Measurements from ENCODE around the gene ATP1A4. TPM values are rescaled to one million over a fixed set of nuclear protein-coding genes. Genes with fewer than 3 reads are reported as not detected.

ATP1A4 gene
- total and polyA plus RNA-seq, 9 donors = 0.44 to 3.4 (median 1.4) TPM

DNA sequence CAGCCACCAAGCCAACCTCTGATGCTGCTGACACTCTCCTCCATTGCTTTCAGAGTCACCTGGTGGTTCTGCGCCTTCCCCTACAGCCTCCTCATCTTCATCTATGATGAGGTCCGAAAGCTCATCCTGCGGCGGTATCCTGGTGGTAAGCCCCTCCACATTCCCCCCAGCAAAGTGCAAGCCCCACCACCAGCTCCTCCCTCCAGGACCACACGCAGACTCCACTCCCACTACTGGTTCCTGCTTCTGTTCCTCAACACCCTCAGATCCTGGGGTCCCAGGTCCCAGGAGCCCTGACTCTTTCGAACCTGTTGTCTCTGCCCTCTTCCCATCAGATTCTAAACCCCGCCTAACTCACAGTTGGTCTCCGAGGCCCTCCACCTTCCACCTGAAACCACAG lies 11.6 kb upstream of the ATP1A4 start:
- H3K27ac ChIP-seq (ENCODE audit: low read length) = no peak overlapping the region
- H3K4me3 ChIP-seq (ENCODE audit: low read length) = no peak overlapping the region
- WGBS (ENCODE audit: insufficient coverage) = 91% methylated on average over 7 of the region's 8 CpGs
- H3K9me3 ChIP-seq (replicated peaks; ENCODE audit: control insufficient read depth, low read depth, low read length) = no peaks in the 10 kb centered on the region
- no peaks in the 10 kb centered on the region for H3K4me1 ChIP-seq (ENCODE audit: control insufficient read depth, insufficient read depth, low read length)
- H3K27me3 ChIP-seq (ENCODE audit: control insufficient read depth, insufficient read depth, low read length) = no peaks in the 10 kb centered on the region
- DNase-seq = no peak
- H3K36me3 ChIP-seq (ENCODE audit: control insufficient read depth, insufficient read depth, low read length) = peaks cover 53% of the 10 kb centered on the region

DNA sequence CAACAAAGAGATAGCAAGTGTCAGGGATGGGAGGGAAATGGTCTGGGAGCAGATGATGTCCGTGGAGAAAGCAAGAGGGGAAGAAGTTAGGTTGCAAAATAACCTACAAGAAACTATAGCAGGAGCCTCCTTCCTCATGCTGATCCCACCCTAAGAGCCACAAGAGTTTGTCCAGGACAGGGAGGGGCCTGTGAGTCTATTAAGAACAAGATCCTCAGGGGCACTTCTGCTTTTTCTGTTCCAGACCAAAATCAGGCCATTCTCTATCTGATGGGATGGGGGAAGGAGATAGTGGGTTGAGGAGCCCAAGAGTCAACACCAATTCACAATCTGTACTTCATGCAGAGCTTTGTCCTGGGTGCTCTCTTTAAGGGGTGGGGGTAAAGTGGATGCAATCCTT lies 7.7 kb upstream of the ATP1A4 start:
- Histone ChIP-seq H3K36me3 (ENCODE audit: control insufficient read depth, insufficient read depth, low read length) (peaks cover 28% of the 10 kb centered on the region), H3K27ac (ENCODE audit: low read length) (no peak overlapping the region), H3K9me3 (replicated peaks; ENCODE audit: control insufficient read depth, low read depth, low read length) (no peaks in the 10 kb centered on the region), H3K4me3 (ENCODE audit: low read length) (no peak overlapping the region), H3K4me1 (ENCODE audit: control insufficient read depth, insufficient read depth, low read length) (no peaks in the 10 kb centered on the region), H3K27me3 (ENCODE audit: control insufficient read depth, insufficient read depth, low read length) (no peaks in the 10 kb centered on the region)
- DNase-seq = no peak
- WGBS (ENCODE audit: insufficient coverage) = no CpG with 5 or more reads among the region's 1 CpG

DNA sequence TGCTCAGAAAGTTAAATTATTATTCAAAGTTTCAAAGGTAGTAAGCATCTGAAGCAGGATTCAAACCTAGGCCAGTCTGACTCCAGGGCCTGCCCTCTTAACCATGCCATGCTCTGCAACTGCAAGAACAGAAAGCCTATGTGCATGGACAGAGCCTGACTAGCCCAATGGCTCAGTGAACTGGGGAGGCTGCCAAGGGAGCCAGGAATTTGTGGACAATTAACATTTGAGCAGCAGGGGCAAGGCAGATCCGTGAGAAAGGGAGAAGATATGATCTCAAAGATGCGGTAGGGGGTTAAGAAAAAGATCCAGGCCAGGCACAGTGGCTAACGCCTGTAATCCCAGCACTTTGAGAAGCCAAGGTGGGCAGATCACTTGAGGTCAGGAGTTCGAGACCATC lies 6.5 kb upstream of the ATP1A4 start:
- Histone ChIP-seq H3K27ac (ENCODE audit: low read length) (no peak overlapping the region), H3K9me3 (replicated peaks; ENCODE audit: control insufficient read depth, low read depth, low read length) (no peaks in the 10 kb centered on the region)
- DNase-seq = no peak

DNA sequence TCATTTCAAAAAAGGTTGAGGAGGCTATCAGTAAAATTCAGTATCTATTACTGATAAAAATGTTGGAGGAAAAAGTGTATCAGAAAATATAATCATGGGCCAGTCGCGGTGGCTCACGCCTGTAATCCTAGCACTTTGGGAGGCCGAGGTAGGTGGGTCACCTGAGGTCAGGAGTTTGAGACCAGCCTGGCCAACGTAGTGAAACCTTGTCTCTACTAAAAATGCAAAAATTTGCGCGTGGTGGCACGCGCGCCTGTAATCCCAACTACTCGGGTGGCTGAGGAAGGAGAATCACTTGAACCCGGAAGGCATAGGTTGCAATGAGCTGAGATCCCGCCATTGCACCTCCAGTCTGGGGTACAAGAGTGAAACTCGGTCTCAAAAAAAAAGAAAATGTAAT lies 5.3 kb upstream of the ATP1A4 start:
- Histone ChIP-seq H3K4me3 (ENCODE audit: low read length) (no peak overlapping the region), H3K9me3 (replicated peaks; ENCODE audit: control insufficient read depth, low read depth, low read length) (no peaks in the 10 kb centered on the region), H3K36me3 (ENCODE audit: control insufficient read depth, insufficient read depth, low read length) (peaks cover 8% of the 10 kb centered on the region), H3K27me3 (ENCODE audit: control insufficient read depth, insufficient read depth, low read length) (no peaks in the 10 kb centered on the region), H3K4me1 (ENCODE audit: control insufficient read depth, insufficient read depth, low read length) (no peaks in the 10 kb centered on the region), H3K27ac (ENCODE audit: low read length) (no peak overlapping the region)
- no peak for DNase-seq
- WGBS (ENCODE audit: insufficient coverage) = 98% methylated on average over 12 of the region's 14 CpGs

More for the DNA sequence above, 6.5 kb upstream of the ATP1A4 start:
- Histone ChIP-seq H3K4me1 (ENCODE audit: control insufficient read depth, insufficient read depth, low read length) (no peaks in the 10 kb centered on the region), H3K27me3 (ENCODE audit: control insufficient read depth, insufficient read depth, low read length) (no peaks in the 10 kb centered on the region), H3K4me3 (ENCODE audit: low read length) (no peak overlapping the region), H3K36me3 (ENCODE audit: control insufficient read depth, insufficient read depth, low read length) (peaks cover 18% of the 10 kb centered on the region)
- WGBS (ENCODE audit: insufficient coverage) = 59% methylated on average over 4 of the region's 4 CpGs

DNA sequence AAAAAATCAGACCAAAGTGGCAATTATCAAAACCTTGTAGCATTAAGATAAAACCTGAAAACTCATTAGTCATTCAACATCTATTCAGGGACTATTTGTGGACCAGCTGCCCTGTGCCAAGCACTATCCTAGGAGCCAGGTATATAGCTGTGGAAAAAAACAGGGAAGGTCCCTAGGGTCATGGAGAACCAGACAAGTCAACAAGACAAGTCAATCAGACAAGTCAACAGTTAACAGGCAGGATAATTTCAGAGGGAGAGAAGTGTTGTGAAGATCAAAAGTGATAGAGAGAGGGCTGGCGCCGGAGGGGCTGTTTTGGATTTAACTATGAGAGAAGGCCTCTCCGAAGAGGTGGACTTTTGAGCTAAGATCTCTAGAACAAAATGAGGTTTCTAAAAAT lies 3.3 kb upstream of the ATP1A4 start:
- no peak overlapping the region for H3K27ac ChIP-seq (ENCODE audit: low read length)
- no peaks in the 10 kb centered on the region for H3K4me1 ChIP-seq (ENCODE audit: control insufficient read depth, insufficient read depth, low read length)
- no peaks in the 10 kb centered on the region for H3K9me3 ChIP-seq (replicated peaks; ENCODE audit: control insufficient read depth, low read depth, low read length)
- H3K27me3 ChIP-seq (ENCODE audit: control insufficient read depth, insufficient read depth, low read length) = no peaks in the 10 kb centered on the region
- no peak overlapping the region for H3K4me3 ChIP-seq (ENCODE audit: low read length)
- DNase-seq = no peak
- WGBS (ENCODE audit: insufficient coverage) = no CpG with 5 or more reads among the region's 3 CpGs
- no peaks in the 10 kb centered on the region for H3K36me3 ChIP-seq (ENCODE audit: control insufficient read depth, insufficient read depth, low read length)

DNA sequence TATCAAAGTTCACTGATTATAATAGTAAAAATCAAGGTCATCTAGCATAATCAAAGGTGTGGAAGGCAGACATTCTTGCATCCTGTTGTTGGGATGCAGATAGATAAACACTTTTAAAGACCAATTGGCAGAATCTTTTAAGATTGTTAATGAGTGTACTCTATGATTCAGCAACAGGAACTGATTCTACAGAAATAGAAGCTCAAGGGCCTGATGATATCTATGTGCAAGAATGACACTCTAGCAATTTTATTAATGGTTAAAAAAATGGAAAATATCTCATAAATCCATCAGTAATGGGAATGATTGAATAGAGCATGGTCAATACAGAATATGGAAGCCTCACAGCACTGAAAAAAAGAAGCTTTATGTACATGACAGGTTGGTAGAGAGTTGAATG lies 2.2 kb upstream of the ATP1A4 start:
- Histone ChIP-seq H3K9me3 (replicated peaks; ENCODE audit: control insufficient read depth, low read depth, low read length) (no peaks in the 10 kb centered on the region), H3K36me3 (ENCODE audit: control insufficient read depth, insufficient read depth, low read length) (no peaks in the 10 kb centered on the region), H3K27ac (ENCODE audit: low read length) (no peak overlapping the region), H3K4me1 (ENCODE audit: control insufficient read depth, insufficient read depth, low read length) (no peaks in the 10 kb centered on the region), H3K4me3 (ENCODE audit: low read length) (no peak overlapping the region), H3K27me3 (ENCODE audit: control insufficient read depth, insufficient read depth, low read length) (no peaks in the 10 kb centered on the region)
- DNase-seq = no peak

DNA sequence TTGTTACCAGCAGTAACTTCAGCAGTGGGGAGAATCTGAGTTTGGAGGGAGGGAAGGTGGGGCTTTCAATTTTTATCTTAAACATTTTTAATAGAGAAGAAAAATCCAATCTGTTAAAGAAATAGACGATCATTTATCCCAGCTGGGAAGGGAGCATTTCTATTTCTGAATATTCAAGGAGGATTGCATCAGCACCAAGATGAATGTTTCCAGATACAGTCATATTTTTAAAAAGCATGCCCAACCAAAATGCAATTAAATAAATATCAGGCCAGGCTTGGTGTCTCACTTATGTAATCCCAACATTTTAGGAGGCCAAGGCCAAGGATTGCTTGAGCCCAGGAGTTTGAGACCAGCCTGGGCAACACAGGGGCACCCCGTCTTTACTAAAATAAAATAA lies 1.7 kb upstream of the ATP1A4 start:
- peak; percentile 49 for DNase-seq
- WGBS (ENCODE audit: insufficient coverage) = no CpG with 5 or more reads among the region's 2 CpGs
- no peak overlapping the region for H3K4me3 ChIP-seq (ENCODE audit: low read length)
- no peaks in the 10 kb centered on the region for H3K9me3 ChIP-seq (replicated peaks; ENCODE audit: control insufficient read depth, low read depth, low read length)
- no peaks in the 10 kb centered on the region for H3K4me1 ChIP-seq (ENCODE audit: control insufficient read depth, insufficient read depth, low read length)
- no peaks in the 10 kb centered on the region for H3K27me3 ChIP-seq (ENCODE audit: control insufficient read depth, insufficient read depth, low read length)
- no peak overlapping the region for H3K27ac ChIP-seq (ENCODE audit: low read length)
- H3K36me3 ChIP-seq (ENCODE audit: control insufficient read depth, insufficient read depth, low read length) = no peaks in the 10 kb centered on the region

DNA sequence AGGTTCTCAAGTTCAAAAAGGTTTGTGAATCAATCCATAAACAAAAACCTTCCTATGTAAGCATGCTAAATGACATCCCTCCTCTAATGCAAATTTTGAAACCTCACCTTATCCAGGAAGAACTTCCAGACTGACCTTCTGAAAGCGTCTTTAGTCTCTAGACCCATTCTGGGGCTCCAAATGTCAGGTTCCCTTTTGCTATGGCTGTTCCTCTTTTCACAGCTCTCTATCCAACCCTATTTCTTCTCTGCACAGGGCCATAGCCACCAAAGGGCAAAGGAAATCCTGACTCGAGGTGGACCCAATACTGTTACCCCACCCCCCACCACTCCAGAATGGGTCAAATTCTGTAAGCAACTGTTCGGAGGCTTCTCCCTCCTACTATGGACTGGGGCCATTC lies 3.4 kb downstream of the ATP1A4 start:
- Histone ChIP-seq H3K27me3 (ENCODE audit: control insufficient read depth, insufficient read depth, low read length) (no peaks in the 10 kb centered on the region), H3K4me1 (ENCODE audit: control insufficient read depth, insufficient read depth, low read length) (peaks cover 4% of the 10 kb centered on the region), H3K4me3 (ENCODE audit: low read length) (no peak overlapping the region), H3K27ac (ENCODE audit: low read length) (no peak overlapping the region), H3K9me3 (replicated peaks; ENCODE audit: control insufficient read depth, low read depth, low read length) (no peaks in the 10 kb centered on the region), H3K36me3 (ENCODE audit: control insufficient read depth, insufficient read depth, low read length) (no peaks in the 10 kb centered on the region)
- DNase-seq = no peak
- WGBS (ENCODE audit: insufficient coverage) = 90% methylated on average over 3 of the region's 3 CpGs

DNA sequence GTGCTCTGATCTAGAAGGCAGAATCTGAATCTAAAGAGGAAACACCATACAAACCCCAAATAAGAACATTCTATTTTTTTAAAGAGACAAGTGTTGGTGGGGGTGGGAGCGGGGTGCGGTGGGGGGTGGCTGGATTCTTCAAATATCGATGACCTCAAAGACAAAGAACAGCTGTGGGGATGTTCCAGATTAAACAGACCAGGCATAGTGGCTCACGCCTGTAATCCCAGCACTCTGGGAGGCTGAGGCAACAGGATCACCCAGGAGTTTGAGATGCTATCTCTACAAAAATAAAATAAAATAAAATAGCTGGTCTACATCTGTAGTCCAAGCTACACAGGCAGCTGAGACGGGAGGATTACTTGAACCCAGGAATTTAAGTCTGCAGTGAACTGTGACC lies 5.0 kb downstream of the ATP1A4 start:
- no peak for DNase-seq
- Histone ChIP-seq H3K27ac (ENCODE audit: low read length) (no peak overlapping the region), H3K27me3 (ENCODE audit: control insufficient read depth, insufficient read depth, low read length) (no peaks in the 10 kb centered on the region), H3K9me3 (replicated peaks; ENCODE audit: control insufficient read depth, low read depth, low read length) (no peaks in the 10 kb centered on the region), H3K4me1 (ENCODE audit: control insufficient read depth, insufficient read depth, low read length) (peaks cover 4% of the 10 kb centered on the region), H3K4me3 (ENCODE audit: low read length) (no peak overlapping the region), H3K36me3 (ENCODE audit: control insufficient read depth, insufficient read depth, low read length) (no peaks in the 10 kb centered on the region)
- WGBS (ENCODE audit: insufficient coverage) = no CpG with 5 or more reads among the region's 5 CpGs

DNA sequence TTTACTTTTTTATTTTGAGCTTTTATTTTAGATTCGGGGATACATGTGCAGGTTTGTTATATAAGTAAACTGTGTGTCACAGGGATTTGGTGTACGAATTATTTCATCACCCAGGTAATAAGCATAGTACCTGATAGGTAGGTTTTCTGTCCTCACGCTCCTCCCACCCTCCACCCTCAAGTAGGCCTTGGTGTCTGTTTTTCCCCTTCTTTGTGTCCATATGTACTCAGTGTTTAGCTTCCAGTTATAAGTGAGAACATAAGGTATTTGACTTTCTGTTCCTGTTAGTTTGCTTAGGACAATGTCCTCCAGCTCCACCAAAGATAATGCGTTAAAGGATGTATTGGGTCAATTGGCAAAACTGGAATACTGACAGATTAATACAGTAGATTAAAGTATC lies 5.8 kb downstream of the ATP1A4 start:
- Histone ChIP-seq H3K4me1 (ENCODE audit: control insufficient read depth, insufficient read depth, low read length) (peaks cover 4% of the 10 kb centered on the region), H3K4me3 (ENCODE audit: low read length) (no peak overlapping the region), H3K27me3 (ENCODE audit: control insufficient read depth, insufficient read depth, low read length) (no peaks in the 10 kb centered on the region), H3K9me3 (replicated peaks; ENCODE audit: control insufficient read depth, low read depth, low read length) (no peaks in the 10 kb centered on the region), H3K36me3 (ENCODE audit: control insufficient read depth, insufficient read depth, low read length) (no peaks in the 10 kb centered on the region), H3K27ac (ENCODE audit: low read length) (no peak overlapping the region)
- DNase-seq = no peak
- no CpG with 5 or more reads among the region's 4 CpGs for WGBS (ENCODE audit: insufficient coverage)

DNA sequence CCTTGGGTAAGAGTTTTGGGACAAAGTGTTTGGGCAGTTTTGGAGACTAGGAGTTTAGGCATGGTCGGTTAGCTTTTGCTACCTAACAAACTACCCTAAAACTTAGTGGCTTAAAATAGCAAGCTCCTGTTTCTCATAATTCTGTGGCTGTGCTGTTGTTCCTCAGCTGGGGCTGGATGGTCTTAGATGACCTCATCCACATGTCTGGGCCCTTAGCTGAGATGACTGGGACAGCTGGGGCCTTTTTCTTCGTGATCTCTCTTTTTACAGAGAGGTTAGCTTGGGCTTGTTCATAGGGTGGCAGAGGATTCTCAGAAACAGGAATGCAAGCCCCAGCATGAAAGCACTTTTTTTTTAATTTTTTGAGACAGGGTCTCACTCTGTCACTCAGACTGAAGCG lies 6.6 kb downstream of the ATP1A4 start:
- H3K27ac ChIP-seq (ENCODE audit: low read length) = no peak overlapping the region
- WGBS (ENCODE audit: insufficient coverage) = 64% methylated on average over 2 of the region's 3 CpGs

More for the DNA sequence above, 6.6 kb downstream of the ATP1A4 start:
- Histone ChIP-seq H3K27me3 (ENCODE audit: control insufficient read depth, insufficient read depth, low read length) (no peaks in the 10 kb centered on the region), H3K9me3 (replicated peaks; ENCODE audit: control insufficient read depth, low read depth, low read length) (no peaks in the 10 kb centered on the region), H3K4me1 (ENCODE audit: control insufficient read depth, insufficient read depth, low read length) (peaks cover 8% of the 10 kb centered on the region), H3K4me3 (ENCODE audit: low read length) (no peak overlapping the region), H3K36me3 (ENCODE audit: control insufficient read depth, insufficient read depth, low read length) (no peaks in the 10 kb centered on the region)
- no peak for DNase-seq
